DOHH2 (cell line): ENCODE results near the gene TGFB2.

Experiments
- CTCF ChIP-seq: fragments of 200-600 bp; sonication (generic); IDR thresholded peaks from one replicate; pipeline ENCODE4 v1.5.1; 2014; ENCODE audit warnings: antibody characterized with exemption, mild to moderate bottlenecking, low read depth, low read length; ENCODE audit not compliant: poor library complexity, severe bottlenecking
- EZH2phosphoT487 ChIP-seq: fragments of 200-600 bp; sonication (generic); IDR thresholded peaks from 2 replicates; pipeline ENCODE4 v1.6.1; 2017; ENCODE audit warnings: borderline replicate concordance, mild to moderate bottlenecking, antibody characterized with exemption, low read length, moderate library complexity, mixed read lengths

GRCh38 chr1:218444173-218444572, 99.0 kb downstream of the TGFB2 start:
- TF ChIP-seq CTCF (no peak), EZH2phosphoT487 (no peak)
